Cardiac fibroblast (primary cell): ENCODE results near the gene SEMA4C.
"Not testable (repeated sequence)": the region's sequence is repeated elsewhere in the genome, so short reads cannot be mapped to it uniquely, and the experiment has no call there.

Source experiments
- DNase-seq, 2 donors: peaks; one replicate each; pipeline versions ENCODE4 v3.0.0 to v3.0.0-alpha.2; 2010; ENCODE audit warnings: low read depth in 2 of 2
- H3K4me3 ChIP-seq, 2 donors: replicated peaks in 1 of 2; 1 replicate in 1 of 2; 2 replicates in 1 of 2; pipeline ENCODE4 v1.5.1; 2011; ENCODE audit warnings: low read depth in 2 of 2, low read length in 2 of 2, mild to moderate bottlenecking in 2 of 2, moderate library complexity in 1 of 2
- CTCF ChIP-seq: IDR thresholded peaks from one replicate; pipeline ENCODE4 v1.5.1; 2011; ENCODE audit warnings: low read depth, mild to moderate bottlenecking, low read length, inconsistent platforms

SEMA4C gene

GRCh38 chr2:96864343-96865091 is 5.4 kb downstream of the SEMA4C start:
- no peak for TF ChIP-seq CTCF
- H3K4me3 ChIP-seq: no peak overlapping the region
- DNase-seq: no peak

- no peak for TF ChIP-seq CTCF
- H3K4me3 ChIP-seq: no peak overlapping the region
- no peak for DNase-seq
Observed at GRCh38 chr2:96863575-96864342, 6.1 kb downstream of the SEMA4C start.

GRCh38 chr2:96863056-96863455 is 6.8 kb downstream of the SEMA4C start:
- DNase-seq, H3K4me3 ChIP-seq: not testable (repeated sequence)

GRCh38 chr2:96861074-96861473 is 8.8 kb downstream of the SEMA4C start:
- no peak for DNase-seq
- no peak overlapping the region for H3K4me3 ChIP-seq
- TF ChIP-seq CTCF: no peak

- no peak for TF ChIP-seq CTCF
- H3K4me3 ChIP-seq: no peak overlapping the region
- DNase-seq: no peak
Observed at GRCh38 chr2:96860065-96861029, 9.5 kb downstream of the SEMA4C start.

GRCh38 chr2:96859681-96860064 is 10.2 kb downstream of the SEMA4C start:
- TF ChIP-seq CTCF: no peak
- H3K4me3 ChIP-seq: no peak overlapping the region
- DNase-seq: no peak
